ENCODE data around the gene CDH23. TPM values are rescaled to one million over a fixed set of nuclear protein-coding genes. Genes with fewer than 3 reads are reported as not detected.

The CDH23 gene
- total and polyA plus RNA-seq, 9 of the 15 experiments (the other 6 are each of a cell fraction or from before 2014, with no cell fraction given) = 0.18 to 1.2 (median 0.47) TPM

- ATAC-seq = no peak
- Histone ChIP-seq H3K9ac (ENCODE audit: insufficient read depth in 1 of 2, low read depth in 2 of 2, low read length in 2 of 2) (no peak overlapping the region), H3K4me3 (no peak overlapping the region), H3K36me3 (ENCODE audit: control insufficient read depth, insufficient read depth, low read length) (peaks cover 13% of the 10 kb centered on the region; the same call in 1 of the 3 replicates), H4K20me1 (replicated peaks; ENCODE audit: control insufficient read depth, insufficient read depth, low read length) (no peaks in the 10 kb centered on the region), H3K4me2 (ENCODE audit: insufficient read depth, low read length) (no peak overlapping the region), H3K9me3 (replicated peaks; ENCODE audit: control insufficient read depth, insufficient read depth, low read depth, low read length) (no peaks in the 10 kb centered on the region), H3K27me3 (ENCODE audit: control insufficient read depth in 2 of 2, insufficient read depth in 2 of 2, low read length in 2 of 2) (no peaks in the 10 kb centered on the region), H3K9me1 (ENCODE audit: control insufficient read depth, insufficient read depth, low read length) (no peaks in the 10 kb centered on the region), H2AFZ (ENCODE audit: low read depth, low read length) (no peak overlapping the region), H3K27ac (ENCODE audit: extremely low read depth, low read depth, low read length) (no peak overlapping the region), H3K79me2 (ENCODE audit: control insufficient read depth, insufficient read depth, low read length) (no peaks in the 10 kb centered on the region), H3K4me1 (replicated peaks in 1 of 2; ENCODE audit: control insufficient read depth in 2 of 2, insufficient read depth in 2 of 2, low read length in 2 of 2) (peaks cover 24 to 26% of the 10 kb centered on the region in 2 experiments)
- intact Hi-C loops (cut with micrococcal nuclease) (no loop called here), in situ Hi-C loops (cut with MboI) (no loop called here)
- CTCF ChIA-PET (ENCODE audit: low intra/inter-chr PET ratio) = no interaction called here
- no peak for FAIRE-seq
- DNase-seq (ENCODE audit: extremely low read depth in 1 of 4, low spot score in 3 of 4) = no peak
- BruUV-seq (replicated peaks) = no TSS peak
- 81% methylated on average over 2 of the region's 2 CpGs for WGBS (ENCODE audit: insufficient coverage, low coverage, missing lambda C conversion rate)
- POLR2A ChIA-PET = interaction anchor here (1.4 kb wide), 1 partner anchor 9 kb away, joined by 4 read pairs; no protein-coding TSS in a partner anchor
- TF ChIP-seq E2F8 (IDR thresholded peaks at IDR 0.05; ENCODE audit: low read depth, partially characterized antibody) = no peak
- no peak for TF ChIP-seq ZNF586 (CRISPR knock-in tag; conservative IDR thresholded peaks at IDR 0.05)
- no peak for TF ChIP-seq C11orf30 (IDR thresholded peaks at IDR 0.05; ENCODE audit: low read depth)
- TF ChIP-seq NEUROD1 (IDR thresholded peaks at IDR 0.05; ENCODE audit: borderline replicate concordance, low read depth, low read length, partially characterized antibody) = no peak
- no peak for TF ChIP-seq NFE2 (IDR thresholded peaks at IDR 0.05; ENCODE audit: low read depth)
- no peak for TF ChIP-seq SLC30A9 (CRISPR knock-in tag; IDR thresholded peaks at IDR 0.05)
- TF ChIP-seq TARDBP (IDR thresholded peaks at IDR 0.05) = no peak
- TF ChIP-seq SFPQ (IDR thresholded peaks at IDR 0.05; ENCODE audit: low read depth, low read length) = no peak
- no peak for TF ChIP-seq SMAD2 (IDR thresholded peaks at IDR 0.05; ENCODE audit: low read depth, low read length)
- TF ChIP-seq, protein P1, sequence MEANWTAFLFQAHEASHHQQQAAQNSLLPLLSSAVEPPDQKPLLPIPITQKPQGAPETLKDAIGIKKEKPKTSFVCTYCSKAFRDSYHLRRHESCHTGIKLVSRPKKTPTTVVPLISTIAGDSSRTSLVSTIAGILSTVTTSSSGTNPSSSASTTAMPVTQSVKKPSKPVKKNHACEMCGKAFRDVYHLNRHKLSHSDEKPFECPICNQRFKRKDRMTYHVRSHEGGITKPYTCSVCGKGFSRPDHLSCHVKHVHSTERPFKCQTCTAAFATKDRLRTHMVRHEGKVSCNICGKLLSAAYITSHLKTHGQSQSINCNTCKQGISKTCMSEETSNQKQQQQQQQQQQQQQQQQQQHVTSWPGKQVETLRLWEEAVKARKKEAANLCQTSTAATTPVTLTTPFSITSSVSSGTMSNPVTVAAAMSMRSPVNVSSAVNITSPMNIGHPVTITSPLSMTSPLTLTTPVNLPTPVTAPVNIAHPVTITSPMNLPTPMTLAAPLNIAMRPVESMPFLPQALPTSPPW (CRISPR knock-in tag; IDR thresholded peaks at IDR 0.05) = no peak
- no peak for TF ChIP-seq ZBTB34 (CRISPR knock-in tag; IDR thresholded peaks at IDR 0.05)
- TF ChIP-seq, protein P2, sequence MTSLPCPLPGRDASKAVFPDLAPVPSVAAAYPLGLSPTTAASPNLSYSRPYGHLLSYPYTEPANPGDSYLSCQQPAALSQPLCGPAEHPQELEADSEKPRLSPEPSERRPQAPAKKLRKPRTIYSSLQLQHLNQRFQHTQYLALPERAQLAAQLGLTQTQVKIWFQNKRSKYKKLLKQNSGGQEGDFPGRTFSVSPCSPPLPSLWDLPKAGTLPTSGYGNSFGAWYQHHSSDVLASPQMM (CRISPR knock-in tag; IDR thresholded peaks at IDR 0.05) = no peak
- no peak for TF ChIP-seq ZNF695 (CRISPR knock-in tag; IDR thresholded peaks at IDR 0.05)
- no peak for TF ChIP-seq RCOR1 (IDR thresholded peaks at IDR 0.05; ENCODE audit: borderline replicate concordance in 1 of 2, low read depth in 2 of 2, low read length in 2 of 2)
These were observed 36.0 kb upstream of the CDH23 start for GRCh38 chr10:71360735-71361134.
